GM18502 (cell line): Measurements from ENCODE around the gene DCUN1D1.

ENCODE experiments used
- ATAC-seq: cut with Tn5 transposase; IDR thresholded peaks from one replicate; pipeline ENCODE4 v1.9.1; 2021; ENCODE audit warnings: mild to moderate bottlenecking; ENCODE audit not compliant: unreplicated experiment, poor library complexity

The DCUN1D1 gene

DNA sequence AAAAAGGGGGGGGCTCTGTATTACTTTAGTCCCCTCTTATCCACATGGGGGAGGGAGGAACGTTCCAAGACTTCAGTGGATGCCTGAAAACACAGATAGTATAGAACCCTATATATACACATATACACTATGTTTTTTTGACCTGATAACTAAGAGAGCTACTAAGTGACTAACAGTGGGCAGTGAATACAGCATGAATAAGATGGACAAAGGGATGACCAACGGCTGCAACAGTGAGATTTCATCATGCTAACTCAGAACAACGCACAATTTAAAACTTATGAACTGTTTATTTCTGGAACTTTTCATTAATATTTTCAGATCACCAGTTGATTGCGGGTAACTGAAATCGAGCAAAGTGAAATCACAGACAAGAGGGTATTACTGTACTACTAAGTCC lies 7.3 kb downstream of the DCUN1D1 start:
- no peak for ATAC-seq

DNA sequence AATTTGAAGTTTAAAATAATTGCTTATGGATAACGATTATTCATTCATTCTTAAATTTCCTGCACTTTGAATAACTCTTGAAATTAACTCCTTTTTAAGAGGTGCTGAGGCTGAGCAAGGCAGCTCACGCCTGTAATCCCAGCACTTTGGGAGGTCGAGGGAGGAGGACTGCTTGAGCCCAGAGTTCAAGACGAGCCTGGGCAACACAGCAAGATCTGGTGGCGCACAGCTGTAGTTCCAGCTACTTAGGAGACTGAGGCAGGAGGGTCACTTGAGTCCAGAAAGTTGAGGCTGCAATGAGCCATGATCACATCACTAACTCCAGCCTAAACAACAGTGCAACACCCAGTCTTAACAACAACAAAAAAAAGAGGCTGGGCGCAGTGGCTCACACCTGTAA lies 8.0 kb downstream of the DCUN1D1 start:
- ATAC-seq: no peak

DNA sequence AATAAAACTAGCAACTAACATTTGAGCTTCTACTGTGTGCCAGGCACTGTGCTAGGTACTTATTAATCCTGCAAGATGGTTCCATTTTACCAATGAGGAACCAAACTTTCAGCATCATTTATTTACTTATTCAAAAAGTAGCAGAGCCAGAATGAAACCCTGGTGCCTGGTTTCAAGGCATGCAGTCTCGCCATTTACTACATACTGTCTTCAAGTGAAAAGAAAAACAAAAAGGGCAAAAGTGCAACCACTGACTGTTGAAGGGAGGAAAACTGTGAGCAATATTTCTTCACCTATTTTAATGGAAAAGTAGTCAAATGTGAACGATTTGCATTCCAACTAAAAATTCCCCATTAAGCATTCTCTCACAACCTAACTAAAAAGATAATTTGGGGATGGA lies 8.7 kb downstream of the DCUN1D1 start:
- no peak for ATAC-seq

DNA sequence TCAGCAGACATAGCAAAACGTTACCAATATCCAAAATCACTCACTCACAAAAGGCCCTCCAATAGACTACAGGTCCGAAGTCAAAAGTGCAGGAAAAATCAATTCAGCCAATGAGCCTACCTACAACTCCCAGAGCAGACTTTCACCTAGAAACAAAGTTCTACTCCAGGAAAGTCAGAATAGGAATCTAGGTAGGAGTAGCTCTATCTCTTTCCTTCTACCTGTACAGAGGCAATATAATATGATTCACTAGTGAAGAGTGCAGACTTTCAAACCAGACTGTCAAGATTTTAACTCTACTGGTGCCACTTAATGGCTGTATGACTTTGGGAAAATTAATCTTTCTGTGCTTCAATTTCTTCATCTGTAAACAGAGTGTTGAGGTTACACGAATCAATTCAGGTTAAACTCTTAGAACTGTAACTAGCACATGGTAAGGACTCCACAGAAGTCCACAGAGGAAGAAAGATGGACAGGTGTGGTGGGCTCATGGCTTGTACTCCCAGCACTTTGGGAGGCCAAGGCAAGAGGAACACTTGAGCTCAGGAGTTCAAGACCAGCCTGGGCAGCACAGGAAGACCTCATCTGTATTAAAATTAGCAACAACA lies 9.4 kb downstream of the DCUN1D1 start:
- ATAC-seq: no peak

DNA sequence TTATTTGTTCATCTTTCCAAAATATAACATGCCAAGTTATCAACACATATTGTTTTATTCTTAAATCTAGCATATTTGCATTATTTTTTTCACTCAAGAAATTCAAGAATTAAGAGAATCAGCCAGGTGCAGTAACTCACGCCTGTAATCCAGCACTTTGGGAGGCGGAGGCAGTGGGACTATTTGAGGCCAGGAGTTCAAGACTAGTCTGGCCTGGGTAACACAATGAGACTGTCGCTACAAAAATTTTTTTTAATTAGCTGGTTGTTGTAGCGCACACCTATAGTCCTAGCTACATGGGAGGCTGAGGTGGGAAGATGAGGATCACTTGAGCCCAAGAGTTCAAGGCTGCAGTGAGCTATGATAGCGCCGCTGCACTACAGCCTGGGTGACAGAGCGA lies 10.5 kb downstream of the DCUN1D1 start:
- no peak for ATAC-seq

DNA sequence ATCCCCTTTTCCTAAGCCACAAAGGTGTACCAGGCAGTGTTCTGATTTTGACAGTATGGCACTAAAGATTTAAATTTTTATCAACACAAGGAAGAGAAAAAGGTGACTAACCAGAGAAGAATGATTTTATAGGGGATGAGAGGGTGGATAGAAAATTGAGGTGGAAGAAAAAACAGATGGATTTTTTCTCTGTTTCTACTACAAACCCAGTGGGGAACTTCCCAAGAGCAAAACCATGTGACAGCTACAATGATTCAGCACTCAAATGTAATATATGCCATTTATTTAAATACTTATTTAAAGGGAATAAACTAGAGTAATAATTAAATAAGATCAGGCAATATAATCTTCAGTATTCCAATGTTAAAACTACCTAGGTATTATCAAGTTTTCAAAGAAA lies 11.1 kb downstream of the DCUN1D1 start:
- no peak for ATAC-seq

DNA sequence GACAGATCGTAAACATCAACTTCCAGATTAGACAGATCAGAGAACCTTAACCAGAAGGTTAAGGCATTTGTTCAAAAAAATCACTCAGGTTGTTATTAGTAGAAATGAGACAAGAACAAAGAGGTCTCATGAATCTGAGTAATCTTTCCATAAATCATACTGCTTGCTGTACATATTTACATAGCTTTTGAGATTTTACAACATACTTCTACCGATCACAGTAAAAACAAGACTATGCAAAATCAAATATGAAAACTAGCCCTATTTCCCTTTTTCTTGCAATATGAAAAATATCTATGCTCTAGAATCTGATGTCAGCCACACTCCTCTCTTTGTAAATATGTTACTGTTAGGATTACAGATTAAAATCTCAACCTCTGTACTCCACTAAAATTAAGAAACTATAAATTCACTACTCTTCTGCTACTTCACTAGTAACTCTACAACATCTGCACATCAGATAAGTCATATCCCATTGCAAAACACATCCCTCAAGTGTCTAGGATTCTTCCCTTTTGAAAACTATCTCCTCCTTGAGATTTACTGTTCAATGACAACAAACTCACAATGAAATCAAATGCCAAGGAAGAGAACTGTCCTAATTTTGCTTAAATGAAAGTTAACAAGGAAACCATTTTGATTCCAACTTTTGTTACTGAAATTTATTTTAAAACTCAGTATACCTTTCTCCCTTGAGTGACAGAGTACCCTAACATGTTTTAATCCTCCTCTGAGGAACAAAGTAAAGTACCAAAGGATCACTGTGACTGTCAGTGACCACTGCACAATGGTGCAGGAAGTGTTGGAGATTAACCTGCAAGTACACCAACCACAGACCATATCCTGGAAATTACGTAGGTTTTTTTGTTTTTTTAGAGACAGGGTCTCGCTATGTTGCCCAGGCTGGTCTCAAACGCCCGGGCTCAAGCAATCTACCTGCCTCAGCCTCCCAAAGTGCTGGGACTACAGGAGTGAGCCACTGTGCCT lies 12.8 kb downstream of the DCUN1D1 start:
- ATAC-seq: peak; percentile 59

DNA sequence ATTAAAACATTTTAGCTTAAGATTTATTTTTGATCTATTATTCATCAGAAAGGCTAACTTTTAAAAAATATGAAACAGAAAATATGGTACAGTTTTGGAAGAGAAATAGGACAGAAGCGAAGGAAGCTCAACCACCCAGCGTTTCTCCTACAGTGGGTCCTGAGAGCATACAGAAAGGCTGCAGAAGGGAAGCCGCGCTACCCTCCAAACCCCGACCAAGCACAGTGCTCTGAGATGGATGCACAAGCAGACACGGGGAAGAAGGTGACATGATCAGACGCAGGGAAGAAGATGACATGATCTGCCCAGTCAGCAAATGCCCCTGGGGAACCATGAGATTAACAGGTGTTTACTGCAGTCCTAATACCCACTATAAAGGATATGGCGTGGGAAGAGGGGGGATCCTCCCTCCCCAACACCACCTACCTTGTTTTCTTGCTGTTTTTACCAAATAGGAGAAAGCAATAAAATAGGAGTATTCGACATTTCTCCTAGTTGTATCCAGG lies 14.4 kb downstream of the DCUN1D1 start:
- ATAC-seq: no peak

DNA sequence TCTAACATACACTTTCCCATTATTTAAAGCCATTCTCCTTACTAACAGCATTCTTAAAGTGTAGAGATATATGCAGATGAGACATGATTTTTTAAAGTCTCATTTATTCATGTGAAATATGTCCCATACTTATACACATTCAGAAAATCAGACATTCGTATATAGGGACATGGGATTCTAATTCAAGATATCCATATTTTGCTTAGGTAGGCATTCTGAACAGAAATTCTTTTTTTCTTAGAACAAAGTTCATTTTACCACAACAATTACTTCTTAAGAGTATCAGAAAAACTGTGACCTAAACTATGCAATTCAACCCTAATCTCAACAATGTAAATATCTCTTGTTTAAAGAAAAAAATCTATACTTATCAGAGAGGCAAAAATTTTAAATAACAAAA lies 16.2 kb downstream of the DCUN1D1 start:
- no peak for ATAC-seq

DNA sequence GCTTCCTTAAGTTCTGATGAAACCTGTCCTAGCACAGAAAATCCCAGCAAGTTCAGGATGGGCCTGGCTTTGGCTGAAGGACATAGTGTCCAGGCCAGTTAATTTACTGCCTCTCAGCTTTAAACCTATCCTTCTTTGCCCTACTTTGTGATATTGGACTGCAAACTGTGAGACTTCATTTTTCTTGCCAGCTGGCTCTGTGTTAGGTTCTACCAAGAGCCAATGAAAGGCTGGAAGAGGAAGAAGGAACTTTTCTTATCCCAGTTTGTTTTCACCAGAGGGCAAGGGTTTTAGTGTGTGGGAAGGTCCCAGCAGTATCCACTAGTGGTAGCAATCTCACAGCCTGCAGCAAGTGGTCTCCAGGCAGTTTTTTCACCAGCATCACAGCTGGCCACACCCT lies 18.2 kb downstream of the DCUN1D1 start:
- no peak for ATAC-seq

DNA sequence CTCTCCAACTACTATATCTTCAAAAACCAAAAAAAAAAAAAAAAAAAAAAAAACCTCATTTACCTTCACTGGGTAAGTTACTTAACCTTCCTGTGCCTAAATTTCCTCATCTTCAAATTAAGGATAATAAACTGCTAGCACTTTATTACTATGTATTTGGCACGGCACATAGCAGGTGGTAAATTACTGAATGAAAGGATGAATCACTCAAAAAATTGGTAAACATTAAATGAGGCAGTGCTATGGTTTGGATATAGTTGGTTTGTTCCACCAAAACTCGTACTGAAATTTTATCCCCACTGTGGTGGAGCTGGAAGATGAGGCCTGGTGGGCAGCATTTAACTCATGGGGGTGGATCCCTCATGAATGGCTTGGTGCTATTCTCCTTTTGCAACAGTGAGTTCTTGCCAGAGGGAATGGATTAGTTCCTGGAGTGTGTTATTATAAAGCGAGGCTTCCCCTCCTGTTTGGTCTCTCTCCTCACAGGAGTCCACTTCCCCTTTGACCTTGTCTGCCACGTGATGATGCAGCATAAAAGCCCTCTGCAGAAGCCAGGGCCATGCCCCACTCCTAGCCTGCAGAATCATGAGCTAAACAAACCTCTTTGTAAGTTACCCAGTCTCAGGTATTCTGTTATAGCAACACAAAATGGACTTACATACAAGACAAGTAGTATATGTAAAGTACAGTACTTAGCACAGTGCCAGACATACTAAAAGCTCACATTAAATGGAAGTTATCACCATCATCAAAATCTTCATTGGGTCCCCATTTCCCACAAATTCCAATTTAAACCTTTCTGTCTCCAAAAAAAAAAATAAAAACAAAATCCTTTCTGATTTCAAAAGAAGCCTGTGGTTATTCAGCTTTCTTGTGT lies 20.6 kb downstream of the DCUN1D1 start:
- ATAC-seq: no peak

DNA sequence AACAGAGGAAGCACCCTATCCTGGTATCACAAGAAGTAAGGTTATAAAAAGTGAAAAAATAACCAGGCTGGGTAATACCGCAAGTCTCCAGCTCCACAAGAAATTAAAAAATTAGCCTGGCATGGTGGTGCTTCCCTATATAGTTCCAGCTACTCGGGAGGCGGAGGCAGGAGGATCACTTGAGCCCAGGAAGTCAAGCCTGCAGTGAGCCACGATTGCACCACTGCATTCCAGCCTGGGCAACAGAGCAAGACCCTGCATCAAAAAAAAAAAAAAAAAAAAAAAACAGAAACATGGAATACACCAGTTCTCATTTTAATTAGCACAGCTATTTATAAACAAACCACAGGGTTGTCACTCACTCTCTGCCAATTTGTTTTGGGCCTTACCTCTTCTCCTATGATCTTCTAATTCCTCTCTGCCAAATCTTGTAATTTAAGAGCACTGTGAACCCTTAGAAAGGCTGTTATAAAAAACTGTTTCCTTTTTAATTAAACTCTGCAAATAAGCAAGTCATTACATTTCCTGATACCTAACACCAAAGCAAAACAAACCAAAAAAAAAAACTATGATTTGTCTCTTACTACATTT lies 22.6 kb downstream of the DCUN1D1 start:
- no peak for ATAC-seq

DNA sequence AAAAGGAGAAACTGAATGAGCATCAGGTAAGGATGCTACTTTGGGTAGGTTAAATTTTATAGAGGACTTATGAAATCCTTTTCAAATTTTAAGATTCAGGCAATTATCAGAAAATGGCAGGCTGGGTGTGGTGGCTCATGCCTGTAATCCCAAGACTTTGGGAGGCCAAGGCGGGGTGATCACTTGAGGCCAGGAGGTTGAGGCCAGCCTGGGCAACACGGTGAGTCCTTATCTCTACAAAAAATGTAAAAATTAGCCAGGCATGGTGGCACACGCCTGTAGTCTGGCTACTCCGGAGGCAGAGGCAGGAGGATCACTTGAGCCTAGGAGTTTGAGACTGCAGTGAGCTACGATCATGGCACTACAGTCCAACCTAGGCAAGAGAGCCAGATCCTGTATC lies 23.1 kb downstream of the DCUN1D1 start:
- ATAC-seq: no peak

DNA sequence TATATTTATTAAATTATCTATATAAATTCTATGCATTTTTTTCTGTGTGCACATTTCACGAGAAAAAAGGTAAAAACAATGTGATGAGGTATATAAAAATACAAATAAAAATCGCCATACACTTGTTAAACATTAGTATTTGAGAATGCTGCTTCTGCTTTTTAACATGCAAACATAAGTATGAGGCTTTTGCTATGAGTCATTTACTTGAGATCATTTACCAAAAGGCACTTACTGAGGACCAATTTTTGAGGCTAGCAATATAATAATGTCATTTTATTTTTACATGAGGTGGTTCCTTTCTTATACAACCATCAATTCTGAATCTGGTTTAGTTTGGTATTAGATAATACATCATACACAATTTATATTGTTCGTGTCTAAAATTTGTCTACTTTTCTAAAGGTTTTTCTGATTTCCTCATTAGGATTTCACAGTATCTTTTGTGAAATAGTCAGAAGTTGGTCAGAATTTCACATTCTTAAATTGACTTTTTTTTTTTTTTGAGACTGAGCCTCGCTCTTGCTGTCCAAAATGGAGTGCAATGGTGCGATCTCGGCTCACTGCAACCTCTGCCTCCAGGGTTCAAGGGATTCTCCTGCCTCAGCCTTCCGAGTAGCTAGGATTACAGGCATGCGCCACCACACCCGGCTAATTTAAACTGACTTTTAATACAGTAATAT lies 25.6 kb downstream of the DCUN1D1 start:
- peak; percentile 76 for ATAC-seq

DNA sequence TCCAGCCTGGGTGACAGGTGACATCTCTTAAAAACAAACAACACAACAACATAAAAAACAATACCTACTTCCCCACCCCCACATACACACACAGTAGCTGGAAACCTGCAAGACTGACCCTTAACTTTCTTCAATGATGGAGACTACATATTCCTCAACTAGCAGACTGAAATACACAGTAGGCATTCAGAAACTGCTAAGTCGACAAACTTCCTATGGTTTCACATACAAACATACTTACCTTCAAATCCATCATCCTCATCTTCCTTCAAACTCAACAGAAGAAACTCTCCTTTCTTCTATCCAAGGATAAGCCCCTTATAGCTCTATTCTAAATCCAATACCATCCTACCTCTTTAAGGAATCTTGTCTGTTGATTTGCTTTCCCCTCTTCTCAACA lies 30.6 kb downstream of the DCUN1D1 start:
- no peak for ATAC-seq

DNA sequence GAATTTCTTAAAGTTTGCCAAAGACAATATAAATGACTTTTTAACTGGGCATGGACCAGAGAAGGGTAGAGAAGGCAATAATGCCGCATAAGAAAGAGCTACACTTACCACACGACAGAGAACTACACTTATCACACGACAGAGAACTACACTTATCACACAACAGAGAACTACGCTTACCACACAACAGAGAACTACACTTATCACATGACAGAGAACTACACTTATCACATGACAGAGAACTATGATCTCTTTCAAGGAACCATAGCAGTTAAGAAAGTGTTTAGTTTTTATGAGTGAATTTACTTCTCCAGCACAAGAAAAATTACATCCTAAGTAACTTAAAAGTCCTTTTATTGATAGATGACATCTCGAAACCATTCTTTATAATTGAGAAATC lies 32.0 kb downstream of the DCUN1D1 start:
- ATAC-seq: no peak

DNA sequence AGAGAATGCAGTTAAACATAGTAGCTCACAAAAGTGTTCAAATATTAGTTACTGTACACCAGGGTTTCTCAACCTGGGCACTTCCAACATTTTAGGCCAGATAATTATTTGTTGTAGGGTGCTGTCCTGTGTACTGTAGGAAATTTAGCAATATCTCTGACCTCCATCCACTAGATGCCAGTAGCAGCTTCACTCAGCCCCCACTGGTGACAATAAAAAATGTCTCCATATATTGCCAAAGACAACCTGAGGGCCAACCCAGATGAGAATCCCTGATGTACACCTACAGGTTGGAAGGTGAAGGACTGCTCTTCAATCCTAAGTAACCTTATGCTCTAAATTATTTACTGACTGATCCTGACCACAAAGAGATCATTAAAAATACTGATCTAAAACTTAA lies 32.5 kb downstream of the DCUN1D1 start:
- no peak for ATAC-seq

DNA sequence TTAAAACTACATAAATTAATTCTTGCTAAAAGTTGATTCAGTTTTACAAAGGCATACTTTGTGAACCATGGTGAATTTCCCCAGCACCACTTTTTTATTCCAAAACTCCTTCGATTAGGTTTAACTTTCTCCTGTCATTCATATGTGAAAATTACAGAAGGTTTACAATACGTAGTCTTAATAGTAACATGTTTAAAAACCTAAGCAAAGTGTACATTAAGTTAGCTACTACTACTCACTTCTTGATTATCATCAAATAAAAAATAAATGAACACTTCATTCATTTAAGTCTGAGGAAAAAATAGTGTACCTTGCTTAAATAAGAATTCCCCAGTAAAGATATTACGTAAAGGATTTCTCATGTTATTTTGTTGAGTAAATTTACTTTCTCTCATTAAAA lies 38.6 kb downstream of the DCUN1D1 start:
- ATAC-seq: no peak

DNA sequence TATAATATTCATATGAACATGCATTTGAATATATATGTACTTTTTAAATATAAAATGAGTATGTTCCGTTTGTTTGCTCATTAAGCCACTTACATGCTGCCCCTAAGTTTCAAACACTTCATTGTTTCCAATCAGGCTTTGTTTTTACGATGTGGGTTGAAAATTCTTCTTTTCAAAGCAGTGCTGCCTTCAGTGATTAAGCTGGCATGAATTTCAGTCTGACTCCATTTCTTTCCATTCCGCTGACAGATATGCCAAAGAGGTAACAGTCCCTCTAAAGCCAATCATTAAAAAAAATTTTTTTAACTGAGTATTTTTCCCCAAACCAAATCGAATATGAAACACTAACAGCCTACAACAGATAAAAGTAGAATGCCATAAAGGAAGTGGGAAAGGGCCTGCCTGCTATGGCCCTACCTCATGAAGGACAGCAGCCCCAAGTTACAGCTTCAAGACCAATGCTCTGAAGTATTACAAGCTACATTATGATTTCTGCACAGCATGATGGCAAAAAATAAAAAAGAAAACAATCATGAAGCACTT lies 40.0 kb downstream of the DCUN1D1 start:
- ATAC-seq: no peak
